Measurements from ENCODE around the gene COX17. TPM values are rescaled to one million over a fixed set of nuclear protein-coding genes. Genes with fewer than 3 reads are reported as not detected.

COX17 gene
- total and polyA plus RNA-seq, 9 of the 15 experiments (the other 6 are each of a cell fraction or from before 2014, with no cell fraction given): 29.1 to 167 (median 60.6) TPM

DNA sequence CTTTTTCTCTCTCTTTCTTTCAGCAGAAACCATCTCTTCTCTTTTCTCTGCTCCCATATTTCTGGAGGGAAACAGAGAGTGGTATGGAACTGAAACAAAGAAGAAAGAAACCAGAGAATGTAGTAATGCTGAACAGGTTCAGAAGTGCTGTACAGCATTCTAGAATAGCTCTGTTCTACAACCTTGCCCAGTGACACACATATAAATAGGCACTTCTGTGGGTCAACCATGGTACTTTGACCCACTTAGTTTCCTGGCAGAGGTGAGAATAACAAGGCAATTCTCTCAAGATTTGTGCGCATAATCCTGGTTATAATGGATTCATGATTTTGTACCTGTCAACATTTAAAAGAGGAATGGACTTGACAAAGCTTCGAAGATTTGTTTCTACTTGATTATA, 37.9 kb upstream of the COX17 start:
- 61% methylated on average over 2 of the region's 2 CpGs for WGBS (ENCODE audit: insufficient coverage, low coverage, missing lambda C conversion rate)
- no TSS peak for BruUV-seq (replicated peaks)
- Histone ChIP-seq H3K4me1 (replicated peaks in 1 of 2; ENCODE audit: control insufficient read depth in 2 of 2, insufficient read depth in 2 of 2, low read length in 2 of 2) (no peaks in the 10 kb centered on the region), H3K36me3 (ENCODE audit: control insufficient read depth, insufficient read depth, low read length) (no peaks in the 10 kb centered on the region), H3K9me1 (ENCODE audit: control insufficient read depth, insufficient read depth, low read length) (no peaks in the 10 kb centered on the region), H3K4me2 (ENCODE audit: insufficient read depth, low read length) (no peak overlapping the region), H4K20me1 (replicated peaks; ENCODE audit: control insufficient read depth, insufficient read depth, low read length) (no peaks in the 10 kb centered on the region), H2AFZ (ENCODE audit: low read depth, low read length) (no peak overlapping the region), H3K27me3 (ENCODE audit: control insufficient read depth in 2 of 2, insufficient read depth in 2 of 2, low read length in 2 of 2) (no peaks in the 10 kb centered on the region), H3K9me3 (replicated peaks; ENCODE audit: control insufficient read depth, insufficient read depth, low read depth, low read length) (no peaks in the 10 kb centered on the region), H3K27ac (ENCODE audit: extremely low read depth, low read depth, low read length) (no peak overlapping the region), H3K9ac (ENCODE audit: insufficient read depth in 1 of 2, low read depth in 2 of 2, low read length in 2 of 2) (no peak overlapping the region), H3K79me2 (ENCODE audit: control insufficient read depth, insufficient read depth, low read length) (no peaks in the 10 kb centered on the region), H3K4me3 (no peak overlapping the region)
- DNase-seq (ENCODE audit: extremely low read depth in 1 of 4, low spot score in 3 of 4) (no peak), ATAC-seq (no peak), FAIRE-seq (no peak)
- ChIA-PET CTCF (ENCODE audit: low intra/inter-chr PET ratio) (no interaction called here), POLR2A (no interaction called here)
- in situ Hi-C loops (cut with MboI) (no loop called here), intact Hi-C loops (cut with micrococcal nuclease) (no loop called here)
- TF ChIP-seq, protein P1, sequence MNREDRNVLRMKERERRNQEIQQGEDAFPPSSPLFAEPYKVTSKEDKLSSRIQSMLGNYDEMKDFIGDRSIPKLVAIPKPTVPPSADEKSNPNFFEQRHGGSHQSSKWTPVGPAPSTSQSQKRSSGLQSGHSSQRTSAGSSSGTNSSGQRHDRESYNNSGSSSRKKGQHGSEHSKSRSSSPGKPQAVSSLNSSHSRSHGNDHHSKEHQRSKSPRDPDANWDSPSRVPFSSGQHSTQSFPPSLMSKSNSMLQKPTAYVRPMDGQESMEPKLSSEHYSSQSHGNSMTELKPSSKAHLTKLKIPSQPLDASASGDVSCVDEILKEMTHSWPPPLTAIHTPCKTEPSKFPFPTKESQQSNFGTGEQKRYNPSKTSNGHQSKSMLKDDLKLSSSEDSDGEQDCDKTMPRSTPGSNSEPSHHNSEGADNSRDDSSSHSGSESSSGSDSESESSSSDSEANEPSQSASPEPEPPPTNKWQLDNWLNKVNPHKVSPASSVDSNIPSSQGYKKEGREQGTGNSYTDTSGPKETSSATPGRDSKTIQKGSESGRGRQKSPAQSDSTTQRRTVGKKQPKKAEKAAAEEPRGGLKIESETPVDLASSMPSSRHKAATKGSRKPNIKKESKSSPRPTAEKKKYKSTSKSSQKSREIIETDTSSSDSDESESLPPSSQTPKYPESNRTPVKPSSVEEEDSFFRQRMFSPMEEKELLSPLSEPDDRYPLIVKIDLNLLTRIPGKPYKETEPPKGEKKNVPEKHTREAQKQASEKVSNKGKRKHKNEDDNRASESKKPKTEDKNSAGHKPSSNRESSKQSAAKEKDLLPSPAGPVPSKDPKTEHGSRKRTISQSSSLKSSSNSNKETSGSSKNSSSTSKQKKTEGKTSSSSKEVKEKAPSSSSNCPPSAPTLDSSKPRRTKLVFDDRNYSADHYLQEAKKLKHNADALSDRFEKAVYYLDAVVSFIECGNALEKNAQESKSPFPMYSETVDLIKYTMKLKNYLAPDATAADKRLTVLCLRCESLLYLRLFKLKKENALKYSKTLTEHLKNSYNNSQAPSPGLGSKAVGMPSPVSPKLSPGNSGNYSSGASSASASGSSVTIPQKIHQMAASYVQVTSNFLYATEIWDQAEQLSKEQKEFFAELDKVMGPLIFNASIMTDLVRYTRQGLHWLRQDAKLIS (CRISPR knock-in tag; IDR thresholded peaks at IDR 0.05): no peak
- TF ChIP-seq NUFIP1 (IDR thresholded peaks at IDR 0.05; ENCODE audit: partially characterized antibody) (no peak), ZFPM2 (CRISPR knock-in tag; IDR thresholded peaks at IDR 0.05) (no peak), PCBP1 (IDR thresholded peaks at IDR 0.05; ENCODE audit: low read depth, low read length, poor library complexity, severe bottlenecking) (no peak), ZNF239 (CRISPR knock-in tag; IDR thresholded peaks at IDR 0.05) (no peak), FOXJ2 (tag; IDR thresholded peaks at IDR 0.05) (no peak), POU5F1 (IDR thresholded peaks at IDR 0.05; ENCODE audit: borderline replicate concordance, low read depth, low read length, partially characterized antibody) (no peak)
- TF ChIP-seq, protein P2, sequence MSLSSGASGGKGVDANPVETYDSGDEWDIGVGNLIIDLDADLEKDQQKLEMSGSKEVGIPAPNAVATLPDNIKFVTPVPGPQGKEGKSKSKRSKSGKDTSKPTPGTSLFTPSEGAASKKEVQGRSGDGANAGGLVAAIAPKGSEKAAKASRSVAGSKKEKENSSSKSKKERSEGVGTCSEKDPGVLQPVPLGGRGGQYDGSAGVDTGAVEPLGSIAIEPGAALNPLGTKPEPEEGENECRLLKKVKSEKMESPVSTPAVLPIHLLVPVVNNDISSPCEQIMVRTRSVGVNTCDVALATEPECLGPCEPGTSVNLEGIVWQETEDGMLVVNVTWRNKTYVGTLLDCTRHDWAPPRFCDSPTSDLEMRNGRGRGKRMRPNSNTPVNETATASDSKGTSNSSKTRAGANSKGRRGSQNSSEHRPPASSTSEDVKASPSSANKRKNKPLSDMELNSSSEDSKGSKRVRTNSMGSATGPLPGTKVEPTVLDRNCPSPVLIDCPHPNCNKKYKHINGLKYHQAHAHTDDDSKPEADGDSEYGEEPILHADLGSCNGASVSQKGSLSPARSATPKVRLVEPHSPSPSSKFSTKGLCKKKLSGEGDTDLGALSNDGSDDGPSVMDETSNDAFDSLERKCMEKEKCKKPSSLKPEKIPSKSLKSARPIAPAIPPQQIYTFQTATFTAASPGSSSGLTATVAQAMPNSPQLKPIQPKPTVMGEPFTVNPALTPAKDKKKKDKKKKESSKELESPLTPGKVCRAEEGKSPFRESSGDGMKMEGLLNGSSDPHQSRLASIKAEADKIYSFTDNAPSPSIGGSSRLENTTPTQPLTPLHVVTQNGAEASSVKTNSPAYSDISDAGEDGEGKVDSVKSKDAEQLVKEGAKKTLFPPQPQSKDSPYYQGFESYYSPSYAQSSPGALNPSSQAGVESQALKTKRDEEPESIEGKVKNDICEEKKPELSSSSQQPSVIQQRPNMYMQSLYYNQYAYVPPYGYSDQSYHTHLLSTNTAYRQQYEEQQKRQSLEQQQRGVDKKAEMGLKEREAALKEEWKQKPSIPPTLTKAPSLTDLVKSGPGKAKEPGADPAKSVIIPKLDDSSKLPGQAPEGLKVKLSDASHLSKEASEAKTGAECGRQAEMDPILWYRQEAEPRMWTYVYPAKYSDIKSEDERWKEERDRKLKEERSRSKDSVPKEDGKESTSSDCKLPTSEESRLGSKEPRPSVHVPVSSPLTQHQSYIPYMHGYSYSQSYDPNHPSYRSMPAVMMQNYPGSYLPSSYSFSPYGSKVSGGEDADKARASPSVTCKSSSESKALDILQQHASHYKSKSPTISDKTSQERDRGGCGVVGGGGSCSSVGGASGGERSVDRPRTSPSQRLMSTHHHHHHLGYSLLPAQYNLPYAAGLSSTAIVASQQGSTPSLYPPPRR (CRISPR knock-in tag; IDR thresholded peaks at IDR 0.05; ENCODE audit: borderline replicate concordance): no peak
